Adrenal gland (tissue), 5 donors: Measurements from ENCODE around the gene NFKB2.

Source experiments
- POLR2A ChIP-seq, 2 donors: fragments of 450-650 bp; IDR thresholded peaks; one replicate each; pipeline ENCODE4 v1.6.1; 2017; ENCODE audit warnings: antibody characterized with exemption in 2 of 2, mild to moderate bottlenecking in 2 of 2, moderate library complexity in 1 of 2
- TF ChIP-seq, protein P1 (sequence below), 6 experiments: fragments of 450-650 bp in 4 of 6; fragments of 200-600 bp in 2 of 6; sonication (generic) in 1 of 6; IDR thresholded peaks; 1 replicate in 5 of 6; 2 replicates in 1 of 6; pipeline versions ENCODE4 v1.5.1 to v1.8.0; 2016 to 2021; ENCODE audit warnings: antibody characterized with exemption in 6 of 6, mild to moderate bottlenecking in 2 of 6, moderate library complexity in 1 of 6
- donor health status: DM: no; HTN: no; CAD: no.

DNA sequence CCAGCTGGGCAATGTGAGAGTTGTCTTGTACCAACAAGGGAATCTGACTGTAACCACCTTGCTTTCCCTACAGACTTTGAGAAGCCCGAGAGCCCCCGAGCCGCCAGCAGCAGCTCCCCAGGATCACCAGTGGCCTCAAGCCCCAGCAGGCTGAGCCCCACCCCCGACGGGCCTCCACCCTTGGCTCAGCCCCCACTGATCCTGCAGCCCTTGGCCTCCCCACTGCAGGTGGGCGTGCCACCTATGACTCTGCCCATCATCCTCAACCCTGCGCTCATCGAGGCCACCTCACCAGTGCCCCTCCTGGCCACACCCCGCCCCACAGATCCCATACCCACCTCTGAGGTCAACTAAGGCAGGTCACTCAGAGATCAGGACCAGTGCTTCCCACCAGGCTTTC, 13.5 kb upstream of the NFKB2 start:
- TF ChIP-seq POLR2A (IDR thresholded peaks at IDR 0.05), result no peak
- TF ChIP-seq, protein P1, sequence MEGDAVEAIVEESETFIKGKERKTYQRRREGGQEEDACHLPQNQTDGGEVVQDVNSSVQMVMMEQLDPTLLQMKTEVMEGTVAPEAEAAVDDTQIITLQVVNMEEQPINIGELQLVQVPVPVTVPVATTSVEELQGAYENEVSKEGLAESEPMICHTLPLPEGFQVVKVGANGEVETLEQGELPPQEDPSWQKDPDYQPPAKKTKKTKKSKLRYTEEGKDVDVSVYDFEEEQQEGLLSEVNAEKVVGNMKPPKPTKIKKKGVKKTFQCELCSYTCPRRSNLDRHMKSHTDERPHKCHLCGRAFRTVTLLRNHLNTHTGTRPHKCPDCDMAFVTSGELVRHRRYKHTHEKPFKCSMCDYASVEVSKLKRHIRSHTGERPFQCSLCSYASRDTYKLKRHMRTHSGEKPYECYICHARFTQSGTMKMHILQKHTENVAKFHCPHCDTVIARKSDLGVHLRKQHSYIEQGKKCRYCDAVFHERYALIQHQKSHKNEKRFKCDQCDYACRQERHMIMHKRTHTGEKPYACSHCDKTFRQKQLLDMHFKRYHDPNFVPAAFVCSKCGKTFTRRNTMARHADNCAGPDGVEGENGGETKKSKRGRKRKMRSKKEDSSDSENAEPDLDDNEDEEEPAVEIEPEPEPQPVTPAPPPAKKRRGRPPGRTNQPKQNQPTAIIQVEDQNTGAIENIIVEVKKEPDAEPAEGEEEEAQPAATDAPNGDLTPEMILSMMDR (IDR thresholded peaks at IDR 0.05), result no peak
